Right atrium auricular region (tissue), 2 donors: ENCODE data around the gene ST6GALNAC3. TPM values are rescaled to one million over a fixed set of nuclear protein-coding genes. Genes with fewer than 3 reads are reported as not detected.

Experiments
- DNase-seq: peaks from one replicate; pipeline ENCODE4 v3.0.0-alpha.2; 2019; ENCODE audit warnings: low spot score
- H3K27ac ChIP-seq, 2 donors: fragments of 200-600 bp; sonication (generic); 1 replicate in 1 of 2; 2 replicates in 1 of 2; pipeline ENCODE4 v1.5.1; 2016 to 2019
- H3K27me3 ChIP-seq, 2 donors: fragments of 200-600 bp; sonication (generic); one replicate each; pipeline versions ENCODE4 v1.5.1 to v1.6.0; 2017 to 2019
- H3K36me3 ChIP-seq: fragments of 200-600 bp; sonication (generic); one replicate; pipeline ENCODE4 v1.5.1; 2016
- H3K4me1 ChIP-seq, 2 donors: fragments of 200-600 bp; sonication (generic); one replicate each; pipeline versions ENCODE4 v1.5.1 to v1.6.0; 2017 to 2019
- H3K4me3 ChIP-seq, 2 donors: fragments of 200-600 bp; sonication (generic); 1 replicate in 1 of 2; 2 replicates in 1 of 2; pipeline ENCODE4 v1.5.1; 2017 to 2019; ENCODE audit warnings: mild to moderate bottlenecking in 1 of 2, moderate library complexity in 1 of 2
- H3K9me3 ChIP-seq, 2 donors: fragments of 200-600 bp; sonication (generic); one replicate each; pipeline ENCODE4 v1.5.1; 2019
- CTCF ChIP-seq, 2 donors: fragments of 200-600 bp; sonication (generic); IDR thresholded peaks; one replicate each; pipeline ENCODE4 v1.5.1; 2019; ENCODE audit warnings: antibody characterized with exemption in 2 of 2
- total RNA-seq, 2 donors: library from RNA; depleted of rRNA; stranded (reverse); fragments of >200 nt; gene quantifications; one replicate each; pipeline ENCODE4 v1.1.0, GENCODE V29; 2016

The ST6GALNAC3 gene
- total RNA-seq, 2 donors from 2014 or later, result 6.8 to 9.3 TPM

DNA sequence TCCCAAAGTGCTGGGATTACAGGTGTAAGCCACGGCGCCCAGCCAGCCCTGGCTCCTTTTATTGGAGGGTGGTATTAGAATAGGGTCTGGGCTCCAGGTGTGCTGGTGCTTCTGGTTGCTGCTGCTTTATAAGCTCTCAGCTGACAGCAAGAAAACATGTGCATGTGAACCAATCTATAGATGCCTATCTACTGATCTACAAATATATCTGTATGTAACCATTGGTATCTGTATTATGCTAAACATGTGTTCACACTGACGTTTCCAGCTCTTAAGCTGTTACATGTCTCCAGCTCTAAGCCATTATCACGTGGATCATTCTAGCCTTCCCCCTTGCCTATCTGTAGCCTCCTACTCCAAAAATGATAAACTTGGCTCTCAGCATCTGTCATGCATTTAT lies 82.4 kb downstream of the ST6GALNAC3 start:
- Histone ChIP-seq H3K36me3 (no peaks in the 10 kb centered on the region), H3K4me1 (peaks cover 0 to 9% of the 10 kb centered on the region in 2 donors), H3K4me3 (no peak overlapping the region), H3K9me3 (no peaks in the 10 kb centered on the region), H3K27ac (no peak overlapping the region), H3K27me3 (no peaks in the 10 kb centered on the region)
- TF ChIP-seq CTCF (IDR thresholded peaks at IDR 0.05), result no peak
- no peak for DNase-seq

GRCh38 chr1:76158126-76158525 lies 83.6 kb downstream of the ST6GALNAC3 start:
- no peaks in the 10 kb centered on the region for H3K36me3 ChIP-seq
- no peaks in the 10 kb centered on the region for H3K9me3 ChIP-seq
- TF ChIP-seq CTCF (IDR thresholded peaks at IDR 0.05), result no peak

DNA sequence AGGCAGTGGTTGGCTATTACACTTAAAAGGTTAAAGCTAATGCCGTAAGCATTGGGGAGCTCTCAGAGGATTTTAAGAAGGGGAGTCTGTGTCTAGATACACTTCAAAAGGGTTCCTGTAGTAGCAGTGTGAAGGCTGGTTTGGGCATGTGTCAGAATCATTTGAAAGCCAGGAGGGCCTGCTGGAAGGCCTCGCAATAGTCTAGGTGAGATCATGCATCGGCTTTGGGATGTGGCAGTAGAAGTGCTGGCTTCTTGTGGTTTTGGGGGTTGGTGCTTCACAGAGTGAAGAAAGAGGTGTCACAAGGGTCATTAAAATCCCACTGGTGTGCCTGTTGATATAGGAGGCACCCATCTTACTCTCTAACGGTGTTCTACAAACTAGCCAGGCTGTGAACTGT lies 85.7 kb downstream of the ST6GALNAC3 start:
- Histone ChIP-seq H3K4me1 (no peaks in the 10 kb centered on the region), H3K27ac (no peak overlapping the region), H3K9me3 (no peaks in the 10 kb centered on the region), H3K27me3 (no peaks in the 10 kb centered on the region), H3K36me3 (no peaks in the 10 kb centered on the region), H3K4me3 (no peak overlapping the region)
- no peak for DNase-seq
- TF ChIP-seq CTCF (IDR thresholded peaks at IDR 0.05), result no peak

More at GRCh38 chr1:76158126-76158525, 83.6 kb downstream of the ST6GALNAC3 start:
- Histone ChIP-seq H3K27me3 (no peaks in the 10 kb centered on the region), H3K4me1 (peaks cover 0 to 9% of the 10 kb centered on the region in 2 donors), H3K4me3 (no peak overlapping the region), H3K27ac (no peak overlapping the region)
- DNase-seq, result no peak

DNA sequence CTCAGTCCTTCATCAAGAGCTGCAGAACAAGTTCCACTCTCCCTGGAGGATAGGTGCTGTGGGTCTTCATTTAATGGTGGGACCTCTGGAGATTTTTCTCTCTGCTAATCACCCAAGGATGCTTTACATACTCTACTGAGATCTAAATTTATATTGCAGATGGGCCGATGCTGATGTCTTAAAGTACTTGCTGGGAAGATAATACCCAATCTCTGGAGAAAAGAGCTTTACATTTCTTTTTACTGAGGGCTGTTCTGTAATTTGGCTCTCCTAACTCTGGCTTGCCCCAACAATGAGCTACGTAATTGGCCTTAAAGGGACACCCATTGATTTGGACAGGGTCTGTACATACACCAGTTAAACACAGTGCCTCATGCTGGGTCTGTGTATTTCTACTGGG lies 86.9 kb downstream of the ST6GALNAC3 start:
- TF ChIP-seq CTCF (IDR thresholded peaks at IDR 0.05), result no peak
- DNase-seq, result no peak
- no peaks in the 10 kb centered on the region for H3K9me3 ChIP-seq
- H3K4me1 ChIP-seq, result no peaks in the 10 kb centered on the region
- H3K36me3 ChIP-seq, result no peaks in the 10 kb centered on the region
- H3K27ac ChIP-seq, result no peak overlapping the region
- H3K4me3 ChIP-seq, result no peak overlapping the region
- no peaks in the 10 kb centered on the region for H3K27me3 ChIP-seq

DNA sequence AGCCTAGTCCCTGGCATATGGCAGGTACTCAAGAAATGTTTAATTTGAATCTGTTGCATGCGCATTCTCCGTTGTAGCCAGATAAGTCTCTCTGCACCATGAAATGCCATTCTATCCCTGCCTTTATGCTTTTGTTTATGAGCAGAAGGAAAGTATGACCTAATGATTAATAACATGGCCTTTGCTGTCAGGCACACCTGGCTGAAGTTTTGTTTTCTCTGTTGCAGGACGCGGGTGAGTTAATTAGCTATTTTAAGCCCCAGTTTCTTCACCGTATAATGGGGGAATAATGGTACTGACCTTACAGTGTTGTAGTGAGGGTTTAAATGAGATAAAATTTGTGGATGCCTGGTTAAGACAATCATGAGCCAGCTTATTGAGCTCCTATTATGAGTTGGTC lies 87.7 kb downstream of the ST6GALNAC3 start:
- no peak for TF ChIP-seq CTCF (IDR thresholded peaks at IDR 0.05)
- Histone ChIP-seq H3K4me1 (no peaks in the 10 kb centered on the region), H3K27ac (no peak overlapping the region), H3K27me3 (no peaks in the 10 kb centered on the region), H3K4me3 (no peak overlapping the region), H3K36me3 (no peaks in the 10 kb centered on the region), H3K9me3 (no peaks in the 10 kb centered on the region)
- DNase-seq, result no peak

DNA sequence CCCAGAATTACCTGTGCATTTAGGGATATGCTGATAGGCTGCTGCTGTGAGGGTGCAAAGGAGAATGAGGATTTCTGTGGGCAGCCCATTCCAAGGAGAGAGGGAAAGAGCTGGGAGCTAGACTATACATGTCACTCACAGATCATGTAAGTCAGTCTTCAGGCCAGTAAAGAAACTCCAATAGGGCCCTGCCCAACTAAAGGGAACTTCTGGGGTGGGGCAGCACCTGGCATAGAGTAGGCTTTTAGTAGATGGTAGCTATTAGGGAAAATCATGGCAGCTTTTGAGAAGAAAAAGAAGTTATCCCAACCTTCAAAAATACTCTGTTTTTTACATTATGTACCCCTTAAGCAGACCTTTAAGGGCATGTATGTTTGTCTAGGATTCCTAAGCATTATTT lies 89.6 kb downstream of the ST6GALNAC3 start:
- no peaks in the 10 kb centered on the region for H3K36me3 ChIP-seq
- DNase-seq, result no peak
- no peaks in the 10 kb centered on the region for H3K4me1 ChIP-seq
- H3K4me3 ChIP-seq, result no peak overlapping the region
- no peak overlapping the region for H3K27ac ChIP-seq
- no peaks in the 10 kb centered on the region for H3K27me3 ChIP-seq
- peaks cover 0 to 8% of the 10 kb centered on the region in 2 donors for H3K9me3 ChIP-seq
- no peak for TF ChIP-seq CTCF (IDR thresholded peaks at IDR 0.05)
